ENCODE data around the gene CEP85.
"Not testable (repeated sequence)": the region's sequence is repeated elsewhere in the genome, so short reads cannot be mapped to it uniquely, and the experiment has no call there.

Gene CEP85

DNA sequence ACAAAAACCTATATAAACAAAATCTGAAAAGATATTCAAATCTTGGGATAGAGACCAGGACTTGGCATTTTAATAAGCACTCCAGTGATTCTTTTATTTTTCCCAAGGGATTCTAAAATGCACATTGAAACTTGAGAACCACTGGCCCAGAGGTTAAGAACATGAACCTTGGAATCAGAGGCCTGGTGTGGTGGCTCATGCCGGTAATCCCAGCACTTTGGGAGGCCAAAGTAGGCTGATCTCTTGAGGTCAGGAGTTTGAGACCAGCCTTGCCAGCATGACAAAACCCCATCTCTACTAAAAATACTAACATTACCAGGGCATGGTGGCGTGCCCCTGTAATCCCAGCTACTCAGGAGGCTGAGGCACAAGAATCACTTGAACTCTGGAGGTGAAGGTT, 12.9 kb upstream of the CEP85 start:
- Histone ChIP-seq H3K4me1 (ENCODE audit: insufficient read depth, poor library complexity, severe bottlenecking) (no peaks in the 10 kb centered on the region), H3K4me3 (ENCODE audit: severe bottlenecking) (no peak overlapping the region), H3K9me3 (ENCODE audit: severe bottlenecking) (no peaks in the 10 kb centered on the region), H3K27me3 (ENCODE audit: insufficient read depth, poor library complexity, severe bottlenecking) (no peaks in the 10 kb centered on the region), H3K27ac (ENCODE audit: poor library complexity, severe bottlenecking) (no peak overlapping the region), H3K36me3 (ENCODE audit: low read depth) (no peaks in the 10 kb centered on the region)
- TF ChIP-seq, protein P1, sequence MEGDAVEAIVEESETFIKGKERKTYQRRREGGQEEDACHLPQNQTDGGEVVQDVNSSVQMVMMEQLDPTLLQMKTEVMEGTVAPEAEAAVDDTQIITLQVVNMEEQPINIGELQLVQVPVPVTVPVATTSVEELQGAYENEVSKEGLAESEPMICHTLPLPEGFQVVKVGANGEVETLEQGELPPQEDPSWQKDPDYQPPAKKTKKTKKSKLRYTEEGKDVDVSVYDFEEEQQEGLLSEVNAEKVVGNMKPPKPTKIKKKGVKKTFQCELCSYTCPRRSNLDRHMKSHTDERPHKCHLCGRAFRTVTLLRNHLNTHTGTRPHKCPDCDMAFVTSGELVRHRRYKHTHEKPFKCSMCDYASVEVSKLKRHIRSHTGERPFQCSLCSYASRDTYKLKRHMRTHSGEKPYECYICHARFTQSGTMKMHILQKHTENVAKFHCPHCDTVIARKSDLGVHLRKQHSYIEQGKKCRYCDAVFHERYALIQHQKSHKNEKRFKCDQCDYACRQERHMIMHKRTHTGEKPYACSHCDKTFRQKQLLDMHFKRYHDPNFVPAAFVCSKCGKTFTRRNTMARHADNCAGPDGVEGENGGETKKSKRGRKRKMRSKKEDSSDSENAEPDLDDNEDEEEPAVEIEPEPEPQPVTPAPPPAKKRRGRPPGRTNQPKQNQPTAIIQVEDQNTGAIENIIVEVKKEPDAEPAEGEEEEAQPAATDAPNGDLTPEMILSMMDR (IDR thresholded peaks at IDR 0.05; ENCODE audit: poor library complexity, severe bottlenecking) = no peak
- ATAC-seq (ENCODE audit: low read depth) (no peak), DNase-seq (ENCODE audit: low spot score) (no peak)

DNA sequence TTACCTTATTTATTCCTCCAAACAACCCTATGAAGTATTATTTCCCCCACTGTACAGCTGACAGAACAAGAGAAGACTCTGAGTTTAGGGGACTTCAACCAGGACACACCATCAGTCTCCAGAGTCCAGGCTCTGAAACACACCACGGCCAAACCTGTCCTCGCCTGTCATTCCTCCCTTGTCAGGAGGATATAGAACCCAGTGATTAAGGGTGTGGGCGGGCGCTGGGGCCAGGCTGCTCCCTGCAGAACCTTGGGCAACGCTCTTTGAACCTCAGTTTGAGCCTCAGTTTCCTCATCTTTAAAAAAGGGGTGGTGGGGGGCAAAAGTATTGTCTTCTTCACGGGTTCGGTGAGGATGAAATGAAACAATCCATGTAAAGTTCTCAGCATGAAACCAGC, 9.4 kb upstream of the CEP85 start:
- no peaks in the 10 kb centered on the region for H3K9me3 ChIP-seq (ENCODE audit: severe bottlenecking)
- H3K27me3 ChIP-seq (ENCODE audit: insufficient read depth, poor library complexity, severe bottlenecking) = no peaks in the 10 kb centered on the region
- ATAC-seq (ENCODE audit: low read depth) (no peak), DNase-seq (ENCODE audit: low spot score) (no peak)
- TF ChIP-seq, protein P1 (IDR thresholded peaks at IDR 0.05; ENCODE audit: poor library complexity, severe bottlenecking) = no peak
- H3K27ac ChIP-seq (ENCODE audit: poor library complexity, severe bottlenecking) = no peak overlapping the region
- no peaks in the 10 kb centered on the region for H3K4me1 ChIP-seq (ENCODE audit: insufficient read depth, poor library complexity, severe bottlenecking)
- no peaks in the 10 kb centered on the region for H3K36me3 ChIP-seq (ENCODE audit: low read depth)
- no peak overlapping the region for H3K4me3 ChIP-seq (ENCODE audit: severe bottlenecking)

DNA sequence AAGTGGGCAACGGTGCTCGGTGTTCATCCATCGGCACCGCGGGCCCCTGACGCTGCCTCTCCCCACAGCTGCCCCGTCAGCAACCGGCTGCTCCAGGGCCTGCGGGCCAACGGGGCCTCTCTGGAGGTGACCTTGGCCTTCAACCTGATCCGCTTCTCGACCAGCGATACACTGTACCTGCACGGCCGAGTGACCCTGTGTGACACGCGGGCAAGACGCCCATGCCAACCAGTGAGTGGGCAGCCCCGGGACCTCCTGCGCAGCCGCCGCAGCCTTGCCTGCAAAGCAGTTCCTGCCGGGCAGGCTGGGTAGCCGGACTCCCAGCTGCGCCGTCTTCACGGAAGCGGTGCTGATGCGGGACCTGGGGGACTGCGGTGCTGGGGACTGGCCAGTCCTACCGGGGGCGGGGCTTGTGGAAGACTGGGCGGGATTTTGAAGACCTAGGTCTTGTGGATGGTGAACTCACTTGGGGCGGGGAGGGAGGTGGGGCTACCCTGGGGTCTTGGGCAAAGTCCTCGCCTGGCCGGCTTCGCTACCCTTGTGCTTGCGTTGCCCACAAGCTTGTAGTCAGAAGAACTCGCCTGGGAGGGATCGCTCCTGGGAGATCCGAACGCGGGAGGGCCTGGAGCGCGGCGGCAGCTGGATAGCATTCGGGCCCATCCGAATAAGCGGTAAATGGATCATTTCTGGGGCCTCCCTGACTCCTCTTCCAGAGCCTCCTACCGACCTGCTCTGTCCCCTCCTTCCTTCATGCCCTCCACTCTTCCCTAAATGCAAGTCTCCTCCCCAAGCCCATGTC, 8.8 kb upstream of the CEP85 start:
- TF ChIP-seq, protein P1 (IDR thresholded peaks at IDR 0.05; ENCODE audit: poor library complexity, severe bottlenecking) = no peak
- DNase-seq (ENCODE audit: low spot score) (no peak), ATAC-seq (ENCODE audit: low read depth) (peak; percentile 23; the same call in 1 of the 3 replicates)
- Histone ChIP-seq H3K4me3 (ENCODE audit: severe bottlenecking) (no peak overlapping the region), H3K27ac (ENCODE audit: poor library complexity, severe bottlenecking) (no peak overlapping the region), H3K36me3 (ENCODE audit: low read depth) (no peaks in the 10 kb centered on the region), H3K9me3 (ENCODE audit: severe bottlenecking) (no peaks in the 10 kb centered on the region), H3K4me1 (ENCODE audit: insufficient read depth, poor library complexity, severe bottlenecking) (no peaks in the 10 kb centered on the region), H3K27me3 (ENCODE audit: insufficient read depth, poor library complexity, severe bottlenecking) (no peaks in the 10 kb centered on the region)

DNA sequence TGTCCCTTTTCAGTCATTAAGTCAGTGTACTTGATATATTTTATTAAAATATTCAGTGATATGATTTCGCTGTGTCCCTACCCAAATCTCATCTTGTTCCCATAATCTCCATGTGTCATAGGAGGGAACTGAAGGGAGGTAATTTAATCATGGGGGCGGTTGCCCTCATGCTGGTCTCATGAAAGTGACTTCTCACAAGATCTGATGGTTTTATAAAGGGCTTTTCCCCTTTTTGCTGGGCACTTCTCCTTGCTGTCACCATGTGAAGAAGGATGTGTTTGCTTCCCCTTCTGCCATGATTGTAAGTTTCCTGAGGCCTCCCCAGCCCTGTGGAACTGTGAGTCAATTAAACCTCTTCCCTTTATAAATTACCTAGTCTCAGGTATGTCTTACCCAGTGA, 3.3 kb upstream of the CEP85 start:
- H3K4me3 ChIP-seq (ENCODE audit: severe bottlenecking); H3K36me3 ChIP-seq (ENCODE audit: low read depth); H3K27ac ChIP-seq (ENCODE audit: poor library complexity, severe bottlenecking); H3K27me3 ChIP-seq (ENCODE audit: insufficient read depth, poor library complexity, severe bottlenecking); H3K4me1 ChIP-seq (ENCODE audit: insufficient read depth, poor library complexity, severe bottlenecking); DNase-seq (ENCODE audit: low spot score); ATAC-seq (ENCODE audit: low read depth); H3K9me3 ChIP-seq (ENCODE audit: severe bottlenecking): not testable (repeated sequence)

DNA sequence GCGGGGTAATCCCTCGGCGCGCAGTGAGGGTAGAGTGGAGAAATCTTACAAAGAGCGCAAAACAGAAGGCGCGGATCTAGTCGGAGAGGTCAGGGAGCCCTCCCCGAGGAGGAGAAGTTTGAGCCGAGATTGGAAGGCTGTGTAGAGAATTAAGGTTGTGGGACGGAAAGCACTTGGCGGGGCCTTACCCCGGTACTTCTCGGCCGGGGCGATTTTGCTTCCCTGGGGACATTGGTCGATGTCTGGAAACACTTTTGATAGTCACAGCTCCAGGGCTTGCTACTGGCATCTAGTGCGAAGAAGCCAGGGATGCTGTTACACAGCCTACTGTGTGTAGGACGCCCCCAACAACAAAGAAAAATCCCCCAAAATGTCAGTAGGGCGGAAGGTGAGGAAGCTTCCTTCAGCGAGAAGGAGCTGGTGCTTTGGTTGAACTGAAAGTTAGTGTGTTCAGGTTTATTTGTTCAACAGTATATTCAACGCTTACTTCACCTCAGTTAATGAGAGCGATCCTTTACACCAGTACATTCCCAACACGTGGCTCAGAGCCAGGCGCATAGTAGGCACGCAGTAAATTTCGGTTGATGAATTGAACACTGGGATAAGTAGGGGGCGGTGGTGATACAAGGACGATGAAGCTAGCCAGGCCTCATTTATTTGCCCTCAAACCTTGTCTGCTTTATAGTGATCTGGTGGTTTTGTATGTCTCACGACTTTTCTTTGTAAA, 807 bp downstream of the CEP85 start:
- H3K4me3 ChIP-seq (ENCODE audit: severe bottlenecking) = peak overlapping the region; percentile 68
- no peak for DNase-seq (ENCODE audit: low spot score)
- H3K27ac ChIP-seq (ENCODE audit: poor library complexity, severe bottlenecking) = peak overlapping the region; percentile 57
- ATAC-seq (ENCODE audit: low read depth) = no peak
- H3K36me3 ChIP-seq (ENCODE audit: low read depth) = peaks cover 14% of the 10 kb centered on the region
- no peaks in the 10 kb centered on the region for H3K27me3 ChIP-seq (ENCODE audit: insufficient read depth, poor library complexity, severe bottlenecking)
- no peaks in the 10 kb centered on the region for H3K9me3 ChIP-seq (ENCODE audit: severe bottlenecking)
- TF ChIP-seq, protein P1 (IDR thresholded peaks at IDR 0.05; ENCODE audit: poor library complexity, severe bottlenecking) = no peak
- H3K4me1 ChIP-seq (ENCODE audit: insufficient read depth, poor library complexity, severe bottlenecking) = peaks cover 8% of the 10 kb centered on the region
